Gastrocnemius medialis (tissue), 4 donors: Measurements from ENCODE around the gene PLSCR3.
A peak's percentile ranks its signal among the peaks of the same experiment; 100 is the strongest.

Experiments
- POLR2A ChIP-seq, 2 donors: fragments of 450-650 bp; IDR thresholded peaks; one replicate each; pipeline ENCODE4 v1.6.1; 2017; ENCODE audit warnings: antibody characterized with exemption in 2 of 2, mild to moderate bottlenecking in 2 of 2, moderate library complexity in 2 of 2
- TF ChIP-seq, protein P1 (sequence below), 5 experiments: fragments of 450-650 bp in 3 of 5; fragments of 200-600 bp in 2 of 5; sonication (generic) in 2 of 5; IDR thresholded peaks in 4 of 5; conservative IDR thresholded peaks in 1 of 5; 1 replicate in 4 of 5; 2 replicates in 1 of 5; pipeline ENCODE4 v1.5.1; 2016 to 2019; ENCODE audit warnings: antibody characterized with exemption in 5 of 5, mild to moderate bottlenecking in 3 of 5, moderate library complexity in 3 of 5

DNA sequence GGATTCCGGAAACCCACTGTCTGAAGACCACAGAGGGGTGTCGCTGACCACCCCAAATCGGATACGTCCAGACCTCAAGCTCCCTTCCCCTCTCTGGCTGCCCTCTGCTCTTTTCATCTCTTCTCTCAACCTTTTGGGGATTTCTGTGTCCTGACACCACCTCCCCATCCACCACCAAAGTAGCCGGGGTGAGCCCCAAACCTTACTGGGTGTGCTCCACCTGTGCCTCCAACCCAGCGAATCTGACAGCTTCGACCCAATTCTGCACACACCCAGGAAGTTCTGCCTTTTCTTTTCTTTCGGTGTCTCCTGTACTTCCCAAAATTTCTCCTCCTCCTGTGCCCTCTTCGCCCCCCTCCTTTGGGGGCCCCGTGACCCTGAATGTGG lies 41.8 kb downstream of the PLSCR3 start:
- TF ChIP-seq POLR2A (IDR thresholded peaks at IDR 0.05): no peak
- TF ChIP-seq, protein P1, sequence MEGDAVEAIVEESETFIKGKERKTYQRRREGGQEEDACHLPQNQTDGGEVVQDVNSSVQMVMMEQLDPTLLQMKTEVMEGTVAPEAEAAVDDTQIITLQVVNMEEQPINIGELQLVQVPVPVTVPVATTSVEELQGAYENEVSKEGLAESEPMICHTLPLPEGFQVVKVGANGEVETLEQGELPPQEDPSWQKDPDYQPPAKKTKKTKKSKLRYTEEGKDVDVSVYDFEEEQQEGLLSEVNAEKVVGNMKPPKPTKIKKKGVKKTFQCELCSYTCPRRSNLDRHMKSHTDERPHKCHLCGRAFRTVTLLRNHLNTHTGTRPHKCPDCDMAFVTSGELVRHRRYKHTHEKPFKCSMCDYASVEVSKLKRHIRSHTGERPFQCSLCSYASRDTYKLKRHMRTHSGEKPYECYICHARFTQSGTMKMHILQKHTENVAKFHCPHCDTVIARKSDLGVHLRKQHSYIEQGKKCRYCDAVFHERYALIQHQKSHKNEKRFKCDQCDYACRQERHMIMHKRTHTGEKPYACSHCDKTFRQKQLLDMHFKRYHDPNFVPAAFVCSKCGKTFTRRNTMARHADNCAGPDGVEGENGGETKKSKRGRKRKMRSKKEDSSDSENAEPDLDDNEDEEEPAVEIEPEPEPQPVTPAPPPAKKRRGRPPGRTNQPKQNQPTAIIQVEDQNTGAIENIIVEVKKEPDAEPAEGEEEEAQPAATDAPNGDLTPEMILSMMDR (IDR thresholded peaks at IDR 0.05 in 4 of 5, conservative IDR thresholded peaks at IDR 0.05 in 1 of 5): peak in 2 of 5 experiments; percentile 42 to 58
